Activated T-helper 9 cell treated with anti-CD3 and anti-CD28 coated beads, Interleukin-2, amount 50 U/mL, for 16 hours (primary cell): ENCODE data around the gene ZBTB12.
"Not testable (repeated sequence)": the region's sequence is repeated elsewhere in the genome, so short reads cannot be mapped to it uniquely, and the experiment has no call there.

Source experiments
- DNase-seq: peaks from one replicate; pipeline ENCODE4 v3.0.0-alpha.2; 2020; ENCODE audit warnings: low read depth

ZBTB12 gene

DNA sequence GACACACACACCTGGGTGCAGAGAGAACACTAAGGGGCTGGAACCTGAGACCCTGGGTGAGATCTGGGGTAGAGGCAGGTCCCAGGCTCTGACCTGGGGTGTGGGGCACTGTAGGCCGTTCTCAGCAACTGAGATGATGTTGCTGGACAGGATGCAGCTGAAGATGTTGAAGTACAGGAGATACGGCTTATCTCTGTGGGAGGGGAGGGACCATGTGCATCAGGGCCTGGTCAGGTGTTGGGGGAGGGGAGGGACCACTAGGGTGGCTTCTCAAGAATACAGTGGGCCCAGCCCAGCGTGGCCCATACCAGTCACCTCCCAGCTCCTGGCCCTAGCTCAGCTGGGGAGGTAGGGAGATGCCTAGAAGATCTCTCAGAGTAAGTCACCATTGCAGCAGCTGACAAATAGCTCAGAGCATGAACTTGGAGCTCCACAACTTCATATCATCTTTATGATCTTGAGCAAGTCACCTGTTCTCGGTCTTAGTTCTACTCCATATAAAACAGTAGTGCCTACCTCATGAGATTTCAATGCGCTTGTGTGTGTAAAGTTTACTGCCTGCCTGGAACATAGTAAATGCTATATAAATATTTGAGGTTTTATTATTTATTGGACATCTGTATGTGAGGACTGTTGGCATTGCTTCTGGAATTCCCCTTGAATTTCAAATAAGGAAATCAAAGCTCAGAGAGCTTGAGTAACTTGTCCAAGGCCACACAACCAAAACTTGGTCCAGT is 26.9 kb downstream of the ZBTB12 start:
- DNase-seq: no peak

DNA sequence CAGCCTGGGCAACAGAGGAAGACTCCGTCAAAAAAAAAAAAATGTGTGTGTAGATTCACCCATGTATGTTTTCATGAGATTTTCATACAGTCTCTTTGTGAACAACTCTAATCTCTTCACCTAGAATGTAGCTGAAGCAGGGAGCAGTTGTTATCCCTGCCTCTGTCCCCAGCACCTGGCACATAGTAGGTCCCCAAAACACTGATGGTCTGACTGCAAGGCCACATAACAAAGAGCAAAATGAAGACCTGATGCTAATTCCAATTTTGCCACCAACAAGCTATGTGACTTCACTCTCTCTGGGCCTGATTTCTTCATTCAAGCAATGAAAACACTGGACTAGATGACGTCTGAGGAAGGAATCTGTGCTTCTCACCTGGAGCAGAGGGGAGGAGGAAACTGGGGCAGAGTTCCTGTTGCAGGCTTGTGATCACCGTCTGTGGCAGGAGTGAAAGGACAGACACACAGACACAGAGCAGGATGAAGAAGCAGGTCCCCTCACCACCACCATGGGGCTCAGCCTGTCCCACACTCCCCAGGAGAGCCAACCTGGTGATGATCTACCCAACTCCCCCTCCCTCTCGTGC is 27.7 kb downstream of the ZBTB12 start:
- no peak for DNase-seq

DNA sequence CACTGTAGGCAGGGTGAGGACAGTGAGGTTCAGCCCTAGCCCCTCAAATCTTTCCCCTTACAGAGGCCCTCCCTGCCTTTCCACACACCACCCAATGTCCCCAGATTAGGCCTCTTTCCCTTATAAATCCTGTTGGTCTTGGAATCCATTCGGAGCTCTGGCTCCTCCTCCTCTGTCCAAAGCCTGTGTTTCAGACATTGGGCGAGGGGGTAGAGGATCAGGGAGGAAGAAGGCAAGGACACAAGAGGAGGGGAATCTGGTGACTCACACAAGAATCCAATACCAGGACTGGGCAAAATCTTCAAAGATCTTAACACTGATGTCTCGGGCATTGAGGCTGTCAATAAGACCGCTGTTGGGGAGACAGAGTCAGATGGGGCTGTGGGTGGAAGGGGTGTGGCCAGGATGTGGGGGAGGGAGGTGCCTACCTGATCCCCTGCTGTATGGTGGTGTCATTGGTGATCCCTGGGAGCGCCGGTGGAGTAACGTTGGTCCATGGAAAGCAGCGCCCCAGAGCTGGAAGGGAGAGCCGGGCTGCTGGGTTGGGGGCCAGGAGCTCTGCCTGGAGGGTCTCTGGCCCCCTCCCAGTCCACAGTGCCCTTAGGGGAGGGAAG is 30.7 kb downstream of the ZBTB12 start:
- no peak for DNase-seq

DNA sequence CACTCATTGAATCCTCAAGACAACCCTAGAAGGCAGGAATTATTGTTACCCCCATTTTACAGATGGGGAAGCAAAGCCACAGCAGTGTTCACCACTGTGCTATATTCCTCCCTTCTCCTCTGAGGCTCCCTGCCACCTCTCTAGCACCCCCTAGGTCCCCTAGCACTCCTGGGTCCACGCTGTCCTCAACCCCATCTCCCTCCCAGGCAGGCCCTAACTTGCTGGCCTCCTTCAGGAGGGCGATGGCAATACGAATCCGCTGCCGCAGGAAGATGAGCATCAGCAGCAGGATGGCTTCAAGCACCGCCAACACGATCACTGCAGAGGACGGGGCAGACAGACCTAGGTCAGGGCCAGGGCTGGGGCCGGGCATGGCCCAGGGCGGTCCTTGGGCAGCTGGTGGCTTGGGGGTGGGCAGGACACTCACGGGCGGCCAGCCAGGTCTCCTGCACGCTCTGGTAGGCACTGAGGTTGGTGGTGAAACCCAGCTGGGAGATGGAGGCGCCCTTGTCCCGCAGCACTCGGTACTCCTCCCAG is 31.4 kb downstream of the ZBTB12 start:
- DNase-seq: no peak

DNA sequence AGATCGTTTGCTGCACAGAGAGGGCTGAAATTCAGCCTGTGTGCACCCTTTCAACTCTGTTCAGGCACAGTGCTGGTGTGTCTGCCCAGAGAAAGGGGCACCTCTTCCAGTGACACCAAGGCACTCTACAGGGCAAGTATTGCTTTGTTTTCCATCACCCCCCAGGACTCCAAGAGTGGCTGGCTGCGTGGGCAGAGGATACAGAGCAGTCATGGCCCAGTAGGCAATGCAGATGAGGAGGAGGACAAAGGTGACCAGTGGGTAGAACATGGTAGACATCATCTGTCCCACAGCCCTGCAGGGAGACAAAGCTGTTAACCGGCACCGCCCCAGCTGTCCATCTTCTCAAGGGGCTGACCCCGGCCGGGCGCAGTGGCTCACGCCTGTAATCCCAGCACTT is 32.5 kb downstream of the ZBTB12 start:
- no peak for DNase-seq

DNA sequence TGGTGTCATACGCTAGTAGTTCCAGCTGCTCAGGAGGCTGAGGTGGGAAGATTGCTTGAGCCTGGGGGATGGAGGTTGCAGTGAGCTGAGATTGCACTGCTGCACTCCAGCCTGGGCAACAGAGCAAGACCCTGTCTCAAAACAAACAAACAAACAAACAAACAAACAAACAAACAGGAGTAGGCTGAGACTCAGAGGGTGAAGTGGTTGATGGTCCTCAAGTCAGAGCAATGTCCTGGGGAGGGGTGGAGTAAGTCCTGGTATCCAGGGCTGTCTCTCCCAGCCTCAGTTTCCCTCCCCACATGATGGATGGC is 33.3 kb downstream of the ZBTB12 start:
- not testable (repeated sequence) for DNase-seq

DNA sequence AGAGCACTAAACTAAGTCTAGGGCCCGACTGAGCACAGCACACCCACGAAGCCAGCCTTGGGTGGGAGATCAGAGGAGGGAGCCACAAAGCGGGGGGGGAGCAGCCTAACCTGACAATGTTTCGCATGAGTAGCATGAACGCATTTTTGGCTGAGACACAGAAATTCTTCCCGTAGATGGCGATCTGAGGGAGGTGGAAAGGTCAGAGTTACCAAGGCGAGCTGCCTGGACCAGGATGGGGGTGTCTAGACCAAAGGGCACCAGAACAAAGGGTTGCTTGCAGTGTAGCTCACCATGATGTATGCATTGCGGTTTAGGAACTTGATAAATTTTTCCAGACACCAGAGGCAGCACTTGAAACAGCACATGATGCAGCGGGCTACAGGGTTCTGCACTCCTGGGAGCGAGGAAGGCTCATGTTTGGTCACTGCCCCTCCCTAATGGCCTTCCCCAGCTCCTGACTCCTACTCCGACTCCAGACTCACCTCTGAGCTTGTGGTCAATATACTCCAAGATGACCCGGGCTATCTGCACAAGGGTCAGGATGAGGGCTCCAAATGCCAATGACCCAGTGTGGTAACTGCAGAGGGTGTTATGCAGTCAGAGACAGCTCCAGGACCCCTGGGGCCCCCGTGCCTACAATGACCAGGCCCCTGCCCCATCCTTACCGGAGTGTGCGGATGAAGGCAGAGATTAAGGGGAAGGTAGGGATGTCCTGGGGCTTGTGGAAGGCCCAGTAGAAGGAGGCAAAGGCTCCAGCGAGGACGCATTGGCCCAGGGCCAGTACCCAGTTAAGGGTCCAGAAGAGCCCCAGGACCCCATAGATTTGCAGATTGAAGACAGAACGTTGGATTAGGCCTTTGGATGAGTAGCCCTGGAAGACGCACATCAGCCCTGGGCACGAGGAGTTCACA is 36.4 kb downstream of the ZBTB12 start:
- no peak for DNase-seq

DNA sequence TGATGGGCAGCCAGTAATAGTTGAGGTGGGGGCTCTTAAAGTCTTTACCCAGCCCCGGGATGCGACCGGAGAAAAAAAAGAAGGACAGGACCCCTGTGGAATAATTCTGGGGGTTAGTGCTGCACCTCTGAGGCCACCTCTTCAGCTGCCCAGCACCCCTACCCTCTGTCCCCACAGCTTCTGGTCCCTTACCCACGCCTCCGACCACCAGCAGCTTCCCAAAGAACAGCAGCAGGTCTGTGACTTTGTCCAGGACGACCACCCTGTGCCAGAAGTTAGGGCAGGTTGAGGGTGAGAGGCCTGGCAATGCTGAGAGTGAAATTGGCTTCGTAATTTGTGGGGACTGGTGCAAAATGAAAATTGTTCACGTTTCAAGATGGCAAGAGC is 37.1 kb downstream of the ZBTB12 start:
- DNase-seq: no peak

DNA sequence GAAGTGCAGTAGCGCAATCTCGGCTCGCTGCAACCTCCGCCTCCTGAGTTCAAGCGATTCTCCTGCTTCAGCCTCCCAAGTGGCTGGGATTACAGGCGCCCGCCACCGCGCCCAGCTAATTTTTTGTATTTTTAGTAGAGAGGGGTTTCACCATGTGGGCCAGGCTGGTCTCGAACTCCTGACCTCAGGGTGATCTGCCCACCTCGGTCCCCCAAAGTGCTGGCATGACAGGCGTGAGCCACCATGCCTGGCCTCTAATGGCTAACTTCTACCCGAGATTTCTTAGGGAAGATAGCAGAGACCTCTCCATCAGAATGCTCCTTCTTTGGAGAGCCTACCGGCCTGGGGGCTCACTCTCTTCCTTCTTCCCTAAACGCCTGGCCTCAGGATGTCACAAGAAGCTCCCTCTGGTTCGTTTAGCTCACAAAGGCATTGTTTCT is 37.7 kb downstream of the ZBTB12 start:
- DNase-seq: not testable (repeated sequence)

DNA sequence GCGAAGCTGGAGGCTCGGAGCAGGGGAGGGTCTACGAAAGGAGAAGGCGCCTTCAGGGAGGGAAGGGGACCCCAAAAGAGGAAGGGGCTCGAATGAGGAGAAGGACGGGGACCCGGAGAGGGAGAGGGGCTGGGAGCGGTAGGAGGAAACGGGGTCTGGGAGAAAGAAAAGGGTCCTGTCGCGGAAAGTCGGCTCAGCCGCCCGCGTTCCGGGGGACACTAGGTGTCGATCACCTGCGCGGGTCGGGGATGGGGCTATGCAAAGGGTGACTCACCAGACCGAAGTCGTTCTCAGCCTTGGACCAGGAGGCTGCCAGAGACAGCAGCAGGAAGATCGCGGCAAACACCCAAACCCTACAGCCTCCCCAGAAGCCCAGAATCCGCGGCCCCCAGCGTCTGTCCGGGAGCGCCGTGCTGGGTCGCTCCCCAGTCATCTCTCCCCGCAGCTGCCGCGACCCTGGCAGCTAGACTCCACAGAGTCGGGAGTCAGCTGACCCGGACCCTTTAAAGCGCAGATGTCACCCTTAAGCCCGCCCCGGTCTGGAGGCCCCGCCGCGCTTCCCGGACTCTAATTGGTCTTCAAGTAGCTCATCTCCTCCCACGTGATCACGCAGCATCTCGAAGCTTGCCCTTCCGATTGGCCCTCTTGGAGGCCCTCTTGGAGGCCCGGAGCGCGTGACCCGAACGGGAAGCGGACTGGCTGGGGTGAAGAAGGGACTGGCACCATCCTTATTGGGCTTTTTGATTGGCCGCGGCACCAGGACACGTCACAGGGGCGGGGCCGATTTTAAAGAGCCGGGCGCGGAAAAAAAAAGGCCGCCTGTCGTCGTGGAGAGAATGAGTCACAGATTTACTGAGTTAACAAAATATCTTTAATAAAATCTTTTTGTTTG is 39.3 kb downstream of the ZBTB12 start, which contains the start of gene NEU1:
Gene NEU1, minus strand, starts transcription at position 478 of the 892 bp plus-strand sequence. Its CDS starts 45 bp downstream, at position 433.
- DNase-seq: peak; percentile 98

DNA sequence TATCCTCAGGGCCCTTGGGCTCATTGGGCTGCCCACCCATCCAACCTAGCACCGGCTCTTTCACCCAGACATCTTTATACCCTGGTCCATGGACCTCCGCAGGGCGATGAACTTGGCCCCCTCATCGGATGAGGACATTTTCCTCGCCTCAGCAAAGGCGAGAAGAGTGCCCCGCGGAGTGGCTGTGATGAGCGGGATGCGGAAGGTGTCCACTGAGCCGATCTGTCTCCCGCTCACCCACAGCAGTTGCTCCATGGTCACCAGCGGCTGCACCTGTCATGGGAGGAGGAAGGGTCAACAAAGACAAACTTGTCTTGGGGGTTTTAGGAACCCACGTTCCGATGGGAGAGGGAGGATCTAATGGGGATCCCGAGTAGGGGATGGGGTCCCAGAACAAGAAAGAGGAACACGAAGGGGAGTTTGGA is 40.0 kb downstream of the ZBTB12 start:
- no peak for DNase-seq

DNA sequence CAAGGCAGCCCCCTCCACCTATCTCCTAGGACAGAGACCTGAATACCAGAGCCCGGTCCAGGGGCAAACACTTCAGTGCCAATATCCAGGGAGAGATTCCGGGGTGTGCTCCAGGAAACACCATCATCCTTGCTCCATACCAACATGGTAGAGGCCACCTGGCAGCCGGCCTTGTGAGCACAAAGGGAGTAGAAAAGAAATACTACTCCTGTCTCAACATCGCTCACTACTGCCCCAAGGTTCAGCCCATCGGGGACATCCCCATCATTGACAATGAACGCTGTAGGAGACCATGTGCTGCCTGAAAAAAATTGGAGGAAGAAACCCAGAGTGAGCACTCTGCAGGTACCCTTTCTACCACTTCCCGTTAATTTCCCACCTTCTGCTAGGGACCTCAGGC is 40.7 kb downstream of the ZBTB12 start:
- DNase-seq: no peak

DNA sequence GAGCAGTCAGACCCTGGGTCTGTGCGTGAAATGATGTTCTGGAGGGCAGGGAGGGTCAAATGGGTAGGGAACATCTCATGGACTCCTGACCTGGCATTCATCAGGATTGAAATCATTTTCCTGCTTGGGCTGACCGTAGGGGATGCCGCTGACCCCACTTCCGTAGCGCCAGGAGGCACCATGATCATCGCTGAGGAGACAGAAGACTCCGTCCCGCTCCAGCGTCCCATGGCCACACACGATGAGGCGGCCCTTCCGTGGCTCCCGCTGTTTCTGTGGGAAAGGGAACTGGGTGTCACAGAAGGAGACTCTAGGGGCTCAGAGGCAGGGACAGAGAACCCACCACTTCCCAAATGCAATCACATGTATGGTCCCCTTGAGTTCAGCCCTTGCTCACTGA is 41.5 kb downstream of the ZBTB12 start:
- DNase-seq: no peak

DNA sequence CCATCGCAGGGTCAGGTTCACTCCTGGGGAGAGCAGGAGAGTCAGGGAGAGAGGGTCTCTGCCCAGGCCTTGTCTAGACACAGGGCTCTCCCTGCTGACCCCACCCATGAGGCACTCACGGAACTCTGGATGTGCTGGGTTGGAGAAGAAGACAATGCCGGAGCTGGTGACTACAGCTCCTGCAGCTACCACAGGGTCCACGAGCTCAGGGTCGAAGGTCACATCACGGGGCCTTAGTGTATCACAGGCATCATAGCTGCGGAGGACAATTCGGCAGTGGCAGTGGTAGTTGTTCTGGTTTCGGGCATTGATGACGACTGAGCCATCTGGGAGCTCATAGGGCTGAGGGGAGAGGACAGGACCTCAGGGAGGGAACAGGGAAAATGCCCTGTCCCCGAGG is 42.0 kb downstream of the ZBTB12 start:
- DNase-seq: no peak

DNA sequence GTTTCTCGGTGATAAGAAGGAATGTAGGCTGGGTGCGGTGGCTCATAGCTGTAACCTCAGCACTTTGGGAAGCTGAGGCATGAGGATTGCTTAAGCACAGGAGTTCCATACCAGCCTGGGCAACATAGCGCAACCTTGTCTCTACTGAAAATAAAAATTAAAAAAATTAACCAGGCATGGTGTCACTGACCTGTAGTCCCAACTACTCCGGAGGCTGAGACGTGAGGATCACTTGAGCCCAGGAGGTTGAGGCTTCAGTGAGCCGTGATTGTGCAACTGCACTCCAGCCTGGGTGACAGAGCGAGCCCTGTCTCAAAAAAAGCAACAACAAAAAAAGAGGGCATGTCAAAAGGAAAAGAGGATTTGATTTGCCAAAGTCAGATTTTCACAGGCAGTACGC is 43.2 kb downstream of the ZBTB12 start:
- DNase-seq: no peak

DNA sequence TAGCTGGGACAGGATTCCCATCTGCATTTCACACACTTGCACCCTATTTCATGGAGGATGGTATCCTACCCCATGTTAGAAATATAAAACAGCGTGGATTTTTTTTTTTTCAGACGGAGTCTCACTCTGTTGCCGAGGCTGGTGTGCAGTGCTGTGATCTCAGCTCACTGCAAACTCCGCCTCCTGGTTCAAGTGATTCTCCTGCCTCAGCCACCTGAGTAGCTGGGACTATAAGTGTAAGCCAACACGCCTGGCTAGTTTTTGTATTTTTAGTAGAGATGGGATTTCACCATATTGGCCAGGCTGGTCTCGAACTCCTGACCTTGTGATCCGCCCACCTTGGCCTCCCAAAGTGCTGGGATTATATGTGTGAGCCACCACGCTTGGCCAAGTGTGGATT is 44.1 kb downstream of the ZBTB12 start:
- DNase-seq: not testable (repeated sequence)

DNA sequence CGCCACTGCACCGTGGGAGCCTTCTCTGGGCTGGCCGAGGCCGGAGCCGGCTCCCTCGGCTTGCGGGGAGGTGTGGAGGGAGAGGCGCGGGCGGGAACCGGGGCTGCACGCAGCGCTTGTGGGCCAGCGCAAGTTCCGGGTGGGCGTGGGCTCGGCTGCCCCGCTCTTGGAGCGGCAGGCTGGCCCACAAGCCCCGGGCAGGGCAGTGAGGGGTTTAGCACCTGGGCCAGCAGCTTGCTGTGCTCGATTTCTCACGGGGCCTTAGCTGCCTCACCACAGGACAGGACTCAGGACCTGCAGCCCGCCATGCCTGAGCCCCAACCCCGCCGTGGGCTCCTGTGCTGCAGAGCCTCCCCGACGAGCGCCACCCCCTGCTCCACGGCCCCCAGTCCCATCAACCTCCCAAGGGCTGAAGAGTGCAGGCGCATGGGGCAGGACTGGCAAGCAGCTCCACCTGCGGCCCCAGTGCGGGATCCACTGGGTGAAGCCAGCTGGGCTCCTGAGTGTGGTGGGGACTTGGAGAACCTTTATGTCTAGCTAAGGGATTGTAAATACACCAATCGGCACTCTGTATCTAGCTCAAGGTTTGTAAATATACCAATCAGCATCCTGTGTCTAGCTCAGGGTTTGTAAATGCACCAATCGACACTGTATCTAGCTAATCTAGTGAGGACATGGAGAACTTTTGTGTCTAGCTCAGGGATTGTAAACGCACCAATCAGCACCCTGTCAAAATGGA is 49.7 kb downstream of the ZBTB12 start:
- not testable (repeated sequence) for DNase-seq

DNA sequence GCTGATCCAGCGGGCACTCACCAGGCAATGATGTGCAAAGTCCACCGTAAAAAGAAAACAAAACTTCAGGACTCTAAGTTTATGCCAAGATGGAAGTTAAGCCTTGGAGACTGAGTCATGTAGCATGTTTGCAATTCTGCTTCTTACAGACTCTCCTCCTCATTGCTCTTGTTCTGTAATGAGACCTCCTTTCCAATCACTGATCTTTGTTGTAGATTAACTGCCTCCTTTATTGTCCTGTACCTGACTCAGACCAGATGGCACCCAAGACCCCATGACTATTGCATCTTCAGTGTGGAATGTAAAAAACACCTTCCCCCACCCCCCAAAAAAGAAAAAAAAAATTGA is 50.4 kb downstream of the ZBTB12 start:
- DNase-seq: no peak

DNA sequence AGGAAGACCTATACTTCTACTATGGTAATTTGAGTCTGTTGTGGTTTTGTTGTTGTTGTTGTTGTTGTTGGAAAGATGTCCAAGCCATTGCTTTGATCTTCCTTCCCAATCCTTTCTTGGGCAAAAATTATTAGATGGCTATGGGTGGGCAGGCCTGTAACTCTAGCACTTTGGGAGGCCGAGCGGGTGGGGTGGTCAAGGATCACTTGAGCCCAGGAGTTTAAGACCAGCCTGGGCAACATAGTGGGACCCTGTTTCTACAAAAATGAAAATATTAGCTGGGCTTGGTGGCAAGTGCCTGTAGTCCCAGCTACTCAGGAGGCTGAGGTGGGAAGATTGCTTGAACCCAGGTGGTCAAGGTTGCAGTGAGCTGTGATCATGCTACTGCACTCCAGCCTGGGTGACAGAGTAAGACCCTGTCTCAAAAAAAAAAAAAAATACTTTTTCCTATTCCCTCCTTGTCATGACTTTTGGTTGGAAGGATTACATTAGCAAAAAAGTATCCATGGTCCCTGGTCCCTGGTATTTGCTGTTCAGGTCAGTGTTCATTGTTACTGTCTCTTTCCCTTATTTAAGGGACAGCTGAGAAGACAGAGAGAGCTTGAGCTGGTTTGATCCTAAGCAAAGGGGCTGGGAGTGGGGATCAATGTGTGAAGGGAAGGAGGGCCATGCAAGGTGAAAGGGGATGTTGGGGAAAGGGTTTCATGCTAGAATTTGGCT is 51.0 kb downstream of the ZBTB12 start:
- no peak for DNase-seq
